ENCODE results near the gene AP3S2. TPM values are rescaled to one million over a fixed set of nuclear protein-coding genes. Genes with fewer than 3 reads are reported as not detected.
"Not testable (repeated sequence)": the region's sequence is repeated elsewhere in the genome, so short reads cannot be mapped to it uniquely, and the experiment has no call there.

AP3S2 gene
- total and polyA plus RNA-seq, 2 experiments from 2014 or later = 9.4 to 93.3 TPM

DNA sequence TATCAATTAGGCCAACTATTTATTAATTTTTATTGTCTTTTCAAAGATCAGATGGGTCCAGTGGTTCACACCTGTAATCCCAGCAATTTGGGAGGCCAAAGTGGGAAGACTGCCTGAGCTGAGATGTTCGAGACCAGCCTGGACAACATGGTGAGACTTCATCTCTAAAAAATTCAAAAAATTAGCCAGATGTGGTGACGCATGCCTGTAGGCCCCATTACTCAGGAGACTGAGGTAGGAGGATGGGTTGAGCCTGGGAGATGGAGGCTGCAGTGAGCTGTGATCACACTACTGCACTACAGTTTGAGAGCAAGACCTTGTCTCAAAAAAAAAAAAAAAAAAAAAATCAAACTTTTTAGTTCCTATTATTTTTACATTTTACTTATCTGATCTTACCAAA lies 8.2 kb downstream of the AP3S2 start:
- H3K36me3 ChIP-seq (ENCODE audit: insufficient read depth) = peaks cover 10% of the 10 kb centered on the region; the same call in 1 of the 2 replicates
- TF ChIP-seq ZNF331 (CRISPR knock-in tag; IDR thresholded peaks at IDR 0.05; ENCODE audit: low read depth) (no peak), STAT1 (IDR thresholded peaks at IDR 0.05; ENCODE audit: unreplicated experiment) (no peak), CREB1 (CRISPR knock-in tag; IDR thresholded peaks at IDR 0.05; ENCODE audit: low read depth) (no peak), JUNB (IDR thresholded peaks at IDR 0.05; ENCODE audit: unreplicated experiment) (no peak), ZNF462 (CRISPR knock-in tag; IDR thresholded peaks at IDR 0.05) (no peak), NANOG (IDR thresholded peaks at IDR 0.05; ENCODE audit: borderline replicate concordance) (no peak), REST (IDR thresholded peaks at IDR 0.05; ENCODE audit: unreplicated experiment) (no peak)
- TF ChIP-seq, protein P1, sequence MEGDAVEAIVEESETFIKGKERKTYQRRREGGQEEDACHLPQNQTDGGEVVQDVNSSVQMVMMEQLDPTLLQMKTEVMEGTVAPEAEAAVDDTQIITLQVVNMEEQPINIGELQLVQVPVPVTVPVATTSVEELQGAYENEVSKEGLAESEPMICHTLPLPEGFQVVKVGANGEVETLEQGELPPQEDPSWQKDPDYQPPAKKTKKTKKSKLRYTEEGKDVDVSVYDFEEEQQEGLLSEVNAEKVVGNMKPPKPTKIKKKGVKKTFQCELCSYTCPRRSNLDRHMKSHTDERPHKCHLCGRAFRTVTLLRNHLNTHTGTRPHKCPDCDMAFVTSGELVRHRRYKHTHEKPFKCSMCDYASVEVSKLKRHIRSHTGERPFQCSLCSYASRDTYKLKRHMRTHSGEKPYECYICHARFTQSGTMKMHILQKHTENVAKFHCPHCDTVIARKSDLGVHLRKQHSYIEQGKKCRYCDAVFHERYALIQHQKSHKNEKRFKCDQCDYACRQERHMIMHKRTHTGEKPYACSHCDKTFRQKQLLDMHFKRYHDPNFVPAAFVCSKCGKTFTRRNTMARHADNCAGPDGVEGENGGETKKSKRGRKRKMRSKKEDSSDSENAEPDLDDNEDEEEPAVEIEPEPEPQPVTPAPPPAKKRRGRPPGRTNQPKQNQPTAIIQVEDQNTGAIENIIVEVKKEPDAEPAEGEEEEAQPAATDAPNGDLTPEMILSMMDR (conservative IDR thresholded peaks at IDR 0.05; ENCODE audit: low read depth in 2 of 2) = no peak
- H3K27ac ChIP-seq (ENCODE audit: low read depth) = no peak overlapping the region
- H3K27me3 ChIP-seq (ENCODE audit: insufficient read depth) = no peaks in the 10 kb centered on the region
- no peaks in the 10 kb centered on the region for H3F3A ChIP-seq (replicated peaks; ENCODE audit: low read depth)
- no peak overlapping the region for H2AFZ ChIP-seq
- Mint-ChIP-seq H3K4me1 (no peaks in the 10 kb centered on the region), H3K9me3 (no peaks in the 10 kb centered on the region), H3K36me3 (ENCODE audit: low read depth) (peaks cover 34% of the 10 kb centered on the region; the same call in 2 of the 3 replicates), H3K27me3 (ENCODE audit: insufficient read depth, low read depth, poor library complexity) (no peaks in the 10 kb centered on the region), H3K4me3 (no peak overlapping the region), H3K27ac (no peak overlapping the region)
- no peaks in the 10 kb centered on the region for H3K4me1 ChIP-seq (ENCODE audit: insufficient read depth)
- no peak overlapping the region for H3K4me3 ChIP-seq
- ATAC-seq (no peak), DNase-seq (ENCODE audit: low spot score) (no peak)
- no peak overlapping the region for H3K4me2 ChIP-seq
- peaks cover 3% of the 10 kb centered on the region; the same call in 1 of the 2 replicates for H4K20me1 ChIP-seq (replicated peaks; ENCODE audit: insufficient read depth)
- H3K9me2 ChIP-seq (ENCODE audit: insufficient read depth) = no peaks in the 10 kb centered on the region
- H3K79me2 ChIP-seq (replicated peaks; ENCODE audit: insufficient read depth) = peaks cover 7% of the 10 kb centered on the region; the same call in 1 of the 2 replicates

GRCh38 chr15:89885179-89885578 lies 8.6 kb downstream of the AP3S2 start:
- H3K9me3 Mint-ChIP-seq; H3K4me3 ChIP-seq; H3K27me3 ChIP-seq (ENCODE audit: insufficient read depth); H3K4me1 Mint-ChIP-seq; H3K4me2 ChIP-seq; H3K4me1 ChIP-seq (ENCODE audit: insufficient read depth); H4K20me1 ChIP-seq (replicated peaks; ENCODE audit: insufficient read depth); H3K79me2 ChIP-seq (replicated peaks; ENCODE audit: insufficient read depth); H2AFZ ChIP-seq; ATAC-seq; H3K4me3 Mint-ChIP-seq; DNase-seq (ENCODE audit: low spot score); H3F3A ChIP-seq (replicated peaks; ENCODE audit: low read depth); H3K9me2 ChIP-seq (ENCODE audit: insufficient read depth); H3K27me3 Mint-ChIP-seq (ENCODE audit: insufficient read depth, low read depth, poor library complexity); H3K27ac ChIP-seq (ENCODE audit: low read depth); H3K27ac Mint-ChIP-seq: not testable (repeated sequence)
- peaks cover 34% of the 10 kb centered on the region; the same call in 2 of the 3 replicates for H3K36me3 Mint-ChIP-seq (ENCODE audit: low read depth)
- peaks cover 10% of the 10 kb centered on the region; the same call in 1 of the 2 replicates for H3K36me3 ChIP-seq (ENCODE audit: insufficient read depth)

All from GM23338 (cell line).